GM23338 (cell line): ENCODE data around the gene RFC1.

Experiments
- EZH2 ChIP-seq: fragments of 200-600 bp; sonication (generic); IDR thresholded peaks from one replicate; pipeline ENCODE4 v1.8.0; 2017; ENCODE audit warnings: antibody characterized with exemption, mild to moderate bottlenecking, low read depth; ENCODE audit not compliant: unreplicated experiment
- EZH2phosphoT487 ChIP-seq: fragments of 200-600 bp; sonication (generic); IDR thresholded peaks from one replicate; pipeline ENCODE4 v1.8.1; 2018; ENCODE audit warnings: antibody characterized with exemption; ENCODE audit not compliant: unreplicated experiment
- JUNB ChIP-seq: IDR thresholded peaks from one replicate; pipeline ENCODE4 v1.6.1; 2016; ENCODE audit warnings: antibody characterized with exemption; ENCODE audit not compliant: unreplicated experiment
- POLR2AphosphoS5 ChIP-seq: IDR thresholded peaks from 2 replicates; pipeline ENCODE4 v1.6.1; 2016; ENCODE audit warnings: antibody characterized with exemption, low read depth
- ZNF331 ChIP-seq: fragments of 250-450 bp; sonication (Bioruptor Pico); IDR thresholded peaks from 2 replicates; pipeline ENCODE4 v1.5.0; 2020; ENCODE audit warnings: low read depth, mild to moderate bottlenecking, moderate library complexity
- ZNF462 ChIP-seq: fragments of 250-450 bp; sonication (Bioruptor Pico); IDR thresholded peaks from 2 replicates; pipeline ENCODE4 v1.5.0; 2020; ENCODE audit warnings: mild to moderate bottlenecking, moderate library complexity
- TF ChIP-seq, protein P1 (sequence below), 2 experiments: fragments of 200-600 bp in 1 of 2; sonication (generic) in 1 of 2; conservative IDR thresholded peaks; 2 replicates each; pipeline versions ENCODE4 v1.5.1 to v1.6.1; 2016 to 2017; ENCODE audit warnings: antibody characterized with exemption in 2 of 2, low read depth in 2 of 2, mild to moderate bottlenecking in 2 of 2, moderate library complexity in 1 of 2

- TF ChIP-seq POLR2AphosphoS5 = no peak
- TF ChIP-seq, protein P1, sequence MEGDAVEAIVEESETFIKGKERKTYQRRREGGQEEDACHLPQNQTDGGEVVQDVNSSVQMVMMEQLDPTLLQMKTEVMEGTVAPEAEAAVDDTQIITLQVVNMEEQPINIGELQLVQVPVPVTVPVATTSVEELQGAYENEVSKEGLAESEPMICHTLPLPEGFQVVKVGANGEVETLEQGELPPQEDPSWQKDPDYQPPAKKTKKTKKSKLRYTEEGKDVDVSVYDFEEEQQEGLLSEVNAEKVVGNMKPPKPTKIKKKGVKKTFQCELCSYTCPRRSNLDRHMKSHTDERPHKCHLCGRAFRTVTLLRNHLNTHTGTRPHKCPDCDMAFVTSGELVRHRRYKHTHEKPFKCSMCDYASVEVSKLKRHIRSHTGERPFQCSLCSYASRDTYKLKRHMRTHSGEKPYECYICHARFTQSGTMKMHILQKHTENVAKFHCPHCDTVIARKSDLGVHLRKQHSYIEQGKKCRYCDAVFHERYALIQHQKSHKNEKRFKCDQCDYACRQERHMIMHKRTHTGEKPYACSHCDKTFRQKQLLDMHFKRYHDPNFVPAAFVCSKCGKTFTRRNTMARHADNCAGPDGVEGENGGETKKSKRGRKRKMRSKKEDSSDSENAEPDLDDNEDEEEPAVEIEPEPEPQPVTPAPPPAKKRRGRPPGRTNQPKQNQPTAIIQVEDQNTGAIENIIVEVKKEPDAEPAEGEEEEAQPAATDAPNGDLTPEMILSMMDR (conservative IDR thresholded peaks at IDR 0.05; ENCODE audit: low read depth in 2 of 2) = no peak
- no peak for TF ChIP-seq JUNB
- TF ChIP-seq ZNF331 (CRISPR knock-in tag) = no peak
- no peak for TF ChIP-seq ZNF462
- no peak for TF ChIP-seq EZH2phosphoT487
- TF ChIP-seq EZH2 = no peak
These were observed 2.3 kb downstream of the RFC1 start for GRCh38 chr4:39363773-39364393.
